Measurements from ENCODE around the gene CCL22.

Gene CCL22

GRCh38 chr16:57349212-57350031, 9.2 kb upstream of the CCL22 start:
- H4K20me1 ChIP-seq (ENCODE audit: insufficient read depth, low read length): no peaks in the 10 kb centered on the region
- H3K4me3 ChIP-seq (ENCODE audit: low read depth in 1 of 2, low read length in 2 of 2): no peak overlapping the region
- H3K27ac ChIP-seq (ENCODE audit: low read length): no peak overlapping the region
- DNase-seq (no peak), ATAC-seq (ENCODE audit: insufficient read depth, low read depth) (no peak)
- no peak overlapping the region for H2AFZ ChIP-seq (ENCODE audit: low read depth, low read length)
- no peak overlapping the region for H3K9ac ChIP-seq (ENCODE audit: low read depth, low read length)
- H3K9me3 ChIP-seq (ENCODE audit: insufficient read depth, low read length, severe bottlenecking): no peaks in the 10 kb centered on the region
- peaks cover 24% of the 10 kb centered on the region for H3K27me3 ChIP-seq (ENCODE audit: insufficient read depth, low read length, poor library complexity)
- no peaks in the 10 kb centered on the region for H3K79me2 ChIP-seq (ENCODE audit: insufficient read depth, low read length)
- peak; percentile 8 for TF ChIP-seq EZH2 (IDR thresholded peaks at IDR 0.05; ENCODE audit: borderline replicate concordance, low read depth, low read length, severe bottlenecking)
- TF ChIP-seq, protein P1, sequence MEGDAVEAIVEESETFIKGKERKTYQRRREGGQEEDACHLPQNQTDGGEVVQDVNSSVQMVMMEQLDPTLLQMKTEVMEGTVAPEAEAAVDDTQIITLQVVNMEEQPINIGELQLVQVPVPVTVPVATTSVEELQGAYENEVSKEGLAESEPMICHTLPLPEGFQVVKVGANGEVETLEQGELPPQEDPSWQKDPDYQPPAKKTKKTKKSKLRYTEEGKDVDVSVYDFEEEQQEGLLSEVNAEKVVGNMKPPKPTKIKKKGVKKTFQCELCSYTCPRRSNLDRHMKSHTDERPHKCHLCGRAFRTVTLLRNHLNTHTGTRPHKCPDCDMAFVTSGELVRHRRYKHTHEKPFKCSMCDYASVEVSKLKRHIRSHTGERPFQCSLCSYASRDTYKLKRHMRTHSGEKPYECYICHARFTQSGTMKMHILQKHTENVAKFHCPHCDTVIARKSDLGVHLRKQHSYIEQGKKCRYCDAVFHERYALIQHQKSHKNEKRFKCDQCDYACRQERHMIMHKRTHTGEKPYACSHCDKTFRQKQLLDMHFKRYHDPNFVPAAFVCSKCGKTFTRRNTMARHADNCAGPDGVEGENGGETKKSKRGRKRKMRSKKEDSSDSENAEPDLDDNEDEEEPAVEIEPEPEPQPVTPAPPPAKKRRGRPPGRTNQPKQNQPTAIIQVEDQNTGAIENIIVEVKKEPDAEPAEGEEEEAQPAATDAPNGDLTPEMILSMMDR (IDR thresholded peaks at IDR 0.05; ENCODE audit: borderline replicate concordance, extremely low read depth, low read length, poor library complexity, severe bottlenecking): no peak
- no peak overlapping the region for H3K4me2 ChIP-seq (ENCODE audit: insufficient read depth, low read length)
- H3K4me1 ChIP-seq (ENCODE audit: insufficient read depth, low read length): no peaks in the 10 kb centered on the region
- H3K36me3 ChIP-seq (ENCODE audit: insufficient read depth, low read length): no peaks in the 10 kb centered on the region

GRCh38 chr16:57352636-57353047, 5.9 kb upstream of the CCL22 start:
- H3K4me1 ChIP-seq (ENCODE audit: insufficient read depth, low read length): no peaks in the 10 kb centered on the region
- H3K4me3 ChIP-seq (ENCODE audit: low read depth in 1 of 2, low read length in 2 of 2): no peak overlapping the region
- no peaks in the 10 kb centered on the region for H4K20me1 ChIP-seq (ENCODE audit: insufficient read depth, low read length)
- DNase-seq (no peak), ATAC-seq (ENCODE audit: insufficient read depth, low read depth) (no peak)
- H3K27ac ChIP-seq (ENCODE audit: low read length): no peak overlapping the region
- no peak overlapping the region for H2AFZ ChIP-seq (ENCODE audit: low read depth, low read length)
- H3K9me3 ChIP-seq (ENCODE audit: insufficient read depth, low read length, severe bottlenecking): no peaks in the 10 kb centered on the region
- TF ChIP-seq, protein P1 (IDR thresholded peaks at IDR 0.05; ENCODE audit: borderline replicate concordance, extremely low read depth, low read length, poor library complexity, severe bottlenecking): no peak
- TF ChIP-seq EZH2 (IDR thresholded peaks at IDR 0.05; ENCODE audit: borderline replicate concordance, low read depth, low read length, severe bottlenecking): no peak
- H3K36me3 ChIP-seq (ENCODE audit: insufficient read depth, low read length): no peaks in the 10 kb centered on the region
- no peak overlapping the region for H3K4me2 ChIP-seq (ENCODE audit: insufficient read depth, low read length)
- H3K79me2 ChIP-seq (ENCODE audit: insufficient read depth, low read length): no peaks in the 10 kb centered on the region
- no peak overlapping the region for H3K9ac ChIP-seq (ENCODE audit: low read depth, low read length)
- H3K27me3 ChIP-seq (ENCODE audit: insufficient read depth, low read length, poor library complexity): peaks cover 21% of the 10 kb centered on the region

GRCh38 chr16:57354311-57354710, 4.3 kb upstream of the CCL22 start:
- no peak for TF ChIP-seq EZH2 (IDR thresholded peaks at IDR 0.05; ENCODE audit: borderline replicate concordance, low read depth, low read length, severe bottlenecking)
- TF ChIP-seq, protein P1 (IDR thresholded peaks at IDR 0.05; ENCODE audit: borderline replicate concordance, extremely low read depth, low read length, poor library complexity, severe bottlenecking): no peak
- DNase-seq (no peak), ATAC-seq (ENCODE audit: insufficient read depth, low read depth) (no peak)
- no peaks in the 10 kb centered on the region for H3K9me3 ChIP-seq (ENCODE audit: insufficient read depth, low read length, severe bottlenecking)
- H3K27me3 ChIP-seq (ENCODE audit: insufficient read depth, low read length, poor library complexity): peaks cover 13% of the 10 kb centered on the region
- no peak overlapping the region for H3K27ac ChIP-seq (ENCODE audit: low read length)
- no peak overlapping the region for H3K4me2 ChIP-seq (ENCODE audit: insufficient read depth, low read length)
- H2AFZ ChIP-seq (ENCODE audit: low read depth, low read length): no peak overlapping the region
- H3K4me1 ChIP-seq (ENCODE audit: insufficient read depth, low read length): no peaks in the 10 kb centered on the region
- H3K9ac ChIP-seq (ENCODE audit: low read depth, low read length): no peak overlapping the region
- no peak overlapping the region for H3K4me3 ChIP-seq (ENCODE audit: low read depth in 1 of 2, low read length in 2 of 2)
- no peaks in the 10 kb centered on the region for H3K79me2 ChIP-seq (ENCODE audit: insufficient read depth, low read length)
- no peaks in the 10 kb centered on the region for H3K36me3 ChIP-seq (ENCODE audit: insufficient read depth, low read length)
- no peaks in the 10 kb centered on the region for H4K20me1 ChIP-seq (ENCODE audit: insufficient read depth, low read length)
